Mesenchymal stem cell (in vitro differentiated cells and primary cell): ENCODE data around the gene ATF6.
A peak's percentile ranks its signal among the peaks of the same experiment; 100 is the strongest.

Experiments
- DNase-seq: peaks from one replicate; pipeline ENCODE4 v3.0.0-alpha.2; 2013
- H2AFZ ChIP-seq: one replicate; pipeline ENCODE4 v1.6.1; 2013; ENCODE audit warnings: low read depth, mild to moderate bottlenecking, control low read depth, inconsistent platforms, low read length, moderate library complexity
- H2AK5ac ChIP-seq: 2 replicates; pipeline ENCODE4 v1.6.1; 2013; ENCODE audit warnings: low read length, moderate library complexity, mild to moderate bottlenecking, inconsistent platforms; ENCODE audit not compliant: severe bottlenecking
- H2BK120ac ChIP-seq: one replicate; pipeline ENCODE4 v1.6.1; 2013; ENCODE audit warnings: low read depth, mild to moderate bottlenecking, inconsistent platforms, low read length, moderate library complexity
- H2BK12ac ChIP-seq, 2 experiments: one replicate each; pipeline ENCODE4 v1.6.1; 2013; ENCODE audit warnings: inconsistent platforms in 2 of 2, low read length in 2 of 2, mild to moderate bottlenecking in 2 of 2, moderate library complexity in 2 of 2, control low read depth in 1 of 2
- H2BK15ac ChIP-seq: one replicate; pipeline ENCODE4 v1.6.1; 2013; ENCODE audit warnings: mild to moderate bottlenecking, low read depth, inconsistent platforms; ENCODE audit not compliant: poor library complexity, severe bottlenecking
- H2BK5ac ChIP-seq: 2 replicates; pipeline ENCODE4 v1.6.1; 2013; ENCODE audit warnings: low read depth, mild to moderate bottlenecking, low read length, control low read depth, inconsistent platforms; ENCODE audit not compliant: poor library complexity, severe bottlenecking
- H3K14ac ChIP-seq, 2 experiments: one replicate each; pipeline ENCODE4 v1.6.1; 2013; ENCODE audit warnings: inconsistent platforms in 2 of 2, low read length in 2 of 2, control low read depth in 1 of 2, mild to moderate bottlenecking in 1 of 2, moderate library complexity in 1 of 2
- H3K18ac ChIP-seq, 2 experiments: one replicate each; pipeline ENCODE4 v1.6.1; 2013; ENCODE audit warnings: inconsistent platforms in 2 of 2, low read length in 2 of 2, control low read depth in 1 of 2, low read depth in 1 of 2, mild to moderate bottlenecking in 1 of 2
- H3K23ac ChIP-seq, 2 experiments: one replicate each; pipeline ENCODE4 v1.6.1; 2013; ENCODE audit warnings: inconsistent platforms in 2 of 2, low read length in 2 of 2, mild to moderate bottlenecking in 2 of 2, moderate library complexity in 2 of 2, control low read depth in 1 of 2
- H3K27ac ChIP-seq: 2 replicates; pipeline ENCODE4 v1.5.1; 2013; ENCODE audit warnings: mild to moderate bottlenecking, moderate library complexity, low read length, control low read depth, inconsistent platforms; ENCODE audit not compliant: poor library complexity, severe bottlenecking
- H3K27me3 ChIP-seq, 2 experiments: 2 replicates each; pipeline versions ENCODE4 v1.6.1 to v1.7.0; 2013; ENCODE audit warnings: low read length in 2 of 2, mild to moderate bottlenecking in 2 of 2, moderate library complexity in 2 of 2, control low read depth in 1 of 2, inconsistent platforms in 1 of 2; ENCODE audit not compliant: control insufficient read depth in 1 of 2, insufficient read depth in 1 of 2
- H3K36me3 ChIP-seq, 2 experiments: 2 replicates each; pipeline versions ENCODE4 v1.6.1 to v1.7.0; 2013; ENCODE audit warnings: low read length in 2 of 2, control low read depth in 1 of 2, inconsistent platforms in 1 of 2, low read depth in 1 of 2, mild to moderate bottlenecking in 1 of 2; ENCODE audit not compliant: insufficient read depth in 2 of 2, control insufficient read depth in 1 of 2
- H3K4ac ChIP-seq, 2 experiments: one replicate each; pipeline ENCODE4 v1.6.1; 2013; ENCODE audit warnings: inconsistent platforms in 2 of 2, low read length in 2 of 2, mild to moderate bottlenecking in 2 of 2, moderate library complexity in 2 of 2, control low read depth in 1 of 2, low read depth in 1 of 2
- H3K4me1 ChIP-seq: 2 replicates; pipeline ENCODE4 v1.6.1; 2013; ENCODE audit warnings: low read depth, low read length, control low read depth; ENCODE audit not compliant: control insufficient read depth, insufficient read depth
- H3K4me2 ChIP-seq: 2 replicates; pipeline ENCODE4 v1.6.1; 2013; ENCODE audit warnings: low read length, mild to moderate bottlenecking, inconsistent platforms; ENCODE audit not compliant: poor library complexity, severe bottlenecking
- H3K4me3 ChIP-seq, 2 experiments: 2 replicates each; pipeline versions ENCODE4 v1.5.1 to v1.7.0; 2013; ENCODE audit warnings: low read length in 2 of 2, mild to moderate bottlenecking in 2 of 2, control low read depth in 1 of 2, low read depth in 1 of 2; ENCODE audit not compliant: insufficient read depth in 1 of 2
- H3K79me1 ChIP-seq: replicated peaks from 2 replicates; pipeline ENCODE4 v1.6.1; 2013; ENCODE audit warnings: mild to moderate bottlenecking, control low read depth, low read length, inconsistent platforms; ENCODE audit not compliant: poor library complexity, severe bottlenecking
- H3K9ac ChIP-seq: 2 replicates; pipeline ENCODE4 v1.7.0; 2013; ENCODE audit warnings: mild to moderate bottlenecking, low read length, moderate library complexity
- H3K9me3 ChIP-seq: 2 replicates; pipeline ENCODE4 v1.7.0; 2013; ENCODE audit warnings: mild to moderate bottlenecking, low read length; ENCODE audit not compliant: control insufficient read depth
- H4K8ac ChIP-seq: one replicate; pipeline ENCODE4 v1.6.1; 2013; ENCODE audit warnings: inconsistent platforms, mild to moderate bottlenecking, low read length, moderate library complexity
- H4K91ac ChIP-seq: one replicate; pipeline ENCODE4 v1.6.1; 2013; ENCODE audit warnings: mild to moderate bottlenecking, low read length, inconsistent platforms
- WGBS: methylation state at CpG from one replicate; pipeline ENCODE4 v1.1.7; 2013; ENCODE audit warnings: mixed read lengths; 5-methylcytosine and 5-hydroxymethylcytosine counted together

ATF6 gene

GRCh38 chr1:161928056-161928455 lies 161.9 kb downstream of the ATF6 start:
- Histone ChIP-seq H3K9me3 (no peaks in the 10 kb centered on the region), H3K18ac (no peak overlapping the region), H2BK15ac (no peak overlapping the region), H2BK5ac (no peak overlapping the region), H4K91ac (no peak overlapping the region), H3K36me3 (no peaks in the 10 kb centered on the region), H3K14ac (no peak overlapping the region), H2AK5ac (no peak overlapping the region), H2AFZ (no peak overlapping the region), H2BK12ac (no peak overlapping the region), H3K4ac (no peak overlapping the region), H3K27me3 (no peaks in the 10 kb centered on the region), H3K4me3 (no peak overlapping the region), H3K23ac (no peak overlapping the region), H3K9ac (no peak overlapping the region), H4K8ac (no peak overlapping the region), H3K4me2 (no peak overlapping the region), H3K4me1 (no peaks in the 10 kb centered on the region), H3K79me1 (no peaks in the 10 kb centered on the region), H3K27ac (no peak overlapping the region), H2BK120ac (no peak overlapping the region)
- WGBS: 100% methylated on average over 1 of the region's 2 CpGs
- no peak for DNase-seq

GRCh38 chr1:161929137-161929536 lies 163.0 kb downstream of the ATF6 start:
- no peak overlapping the region for H2AK5ac ChIP-seq
- no peak overlapping the region for H2BK15ac ChIP-seq
- H3K9me3 ChIP-seq: no peaks in the 10 kb centered on the region
- H3K14ac ChIP-seq: no peak overlapping the region
- H3K23ac ChIP-seq: no peak overlapping the region
- no peak overlapping the region for H4K8ac ChIP-seq
- no peaks in the 10 kb centered on the region for H3K79me1 ChIP-seq
- no peaks in the 10 kb centered on the region for H3K4me1 ChIP-seq
- H4K91ac ChIP-seq: no peak overlapping the region
- H3K9ac ChIP-seq: no peak overlapping the region
- no peak for DNase-seq
- H3K27me3 ChIP-seq: no peaks in the 10 kb centered on the region
- WGBS: 100% methylated on average over 1 of the region's 1 CpG
- no peak overlapping the region for H2AFZ ChIP-seq
- H3K27ac ChIP-seq: no peak overlapping the region
- no peak overlapping the region for H3K4ac ChIP-seq
- H3K4me3 ChIP-seq: no peak overlapping the region
- H2BK12ac ChIP-seq: no peak overlapping the region
- H3K36me3 ChIP-seq: no peaks in the 10 kb centered on the region
- no peak overlapping the region for H2BK5ac ChIP-seq
- H2BK120ac ChIP-seq: no peak overlapping the region
- H3K4me2 ChIP-seq: no peak overlapping the region
- H3K18ac ChIP-seq: no peak overlapping the region

- no peaks in the 10 kb centered on the region for H3K4me1 ChIP-seq
- H3K18ac ChIP-seq: no peak overlapping the region
- no peak overlapping the region for H2BK15ac ChIP-seq
- H2AK5ac ChIP-seq: no peak overlapping the region
- H3K4ac ChIP-seq: no peak overlapping the region
- no peaks in the 10 kb centered on the region for H3K36me3 ChIP-seq
- no peak overlapping the region for H4K91ac ChIP-seq
- no peak overlapping the region for H2AFZ ChIP-seq
- no peak overlapping the region for H3K27ac ChIP-seq
- H2BK120ac ChIP-seq: no peak overlapping the region
- WGBS: no CpG with 5 or more reads among the region's 1 CpG
- H4K8ac ChIP-seq: no peak overlapping the region
- H3K27me3 ChIP-seq: no peaks in the 10 kb centered on the region
- H3K23ac ChIP-seq: no peak overlapping the region
- no peak for DNase-seq
- H3K4me3 ChIP-seq: no peak overlapping the region
- no peaks in the 10 kb centered on the region for H3K9me3 ChIP-seq
- H3K9ac ChIP-seq: peak overlapping the region; percentile 36
- no peak overlapping the region for H3K4me2 ChIP-seq
- no peak overlapping the region for H3K14ac ChIP-seq
- H3K79me1 ChIP-seq: no peaks in the 10 kb centered on the region
- H2BK5ac ChIP-seq: no peak overlapping the region
- no peak overlapping the region for H2BK12ac ChIP-seq
Observed at GRCh38 chr1:161930064-161930463, 163.9 kb downstream of the ATF6 start.

GRCh38 chr1:161932668-161933067 lies 166.5 kb downstream of the ATF6 start:
- H3K14ac ChIP-seq: no peak overlapping the region
- H3K36me3 ChIP-seq: no peaks in the 10 kb centered on the region
- no peak overlapping the region for H3K4ac ChIP-seq
- no peak overlapping the region for H3K4me2 ChIP-seq
- H2BK120ac ChIP-seq: no peak overlapping the region
- H3K4me3 ChIP-seq: no peak overlapping the region
- no peak overlapping the region for H2AFZ ChIP-seq
- no peak for DNase-seq
- no peak overlapping the region for H2BK12ac ChIP-seq
- no peak overlapping the region for H3K18ac ChIP-seq
- no peaks in the 10 kb centered on the region for H3K27me3 ChIP-seq
- H4K91ac ChIP-seq: no peak overlapping the region
- no peaks in the 10 kb centered on the region for H3K9me3 ChIP-seq
- H3K79me1 ChIP-seq: no peaks in the 10 kb centered on the region
- no peaks in the 10 kb centered on the region for H3K4me1 ChIP-seq
- peak overlapping the region; percentile 5 for H3K9ac ChIP-seq
- 93% methylated on average over 2 of the region's 2 CpGs for WGBS
- H2BK5ac ChIP-seq: no peak overlapping the region
- H3K27ac ChIP-seq: no peak overlapping the region
- no peak overlapping the region for H4K8ac ChIP-seq
- no peak overlapping the region for H2BK15ac ChIP-seq
- no peak overlapping the region for H3K23ac ChIP-seq
- H2AK5ac ChIP-seq: no peak overlapping the region
